COLO829 (cell line): ENCODE data around the gene EPS15.
"Not testable (repeated sequence)": the region's sequence is repeated elsewhere in the genome, so short reads cannot be mapped to it uniquely, and the experiment has no call there.

Experiments used
- DNase-seq: peaks from one replicate; pipeline ENCODE4 v3.0.0; 2012; ENCODE audit warnings: low spot score

The EPS15 gene

DNA sequence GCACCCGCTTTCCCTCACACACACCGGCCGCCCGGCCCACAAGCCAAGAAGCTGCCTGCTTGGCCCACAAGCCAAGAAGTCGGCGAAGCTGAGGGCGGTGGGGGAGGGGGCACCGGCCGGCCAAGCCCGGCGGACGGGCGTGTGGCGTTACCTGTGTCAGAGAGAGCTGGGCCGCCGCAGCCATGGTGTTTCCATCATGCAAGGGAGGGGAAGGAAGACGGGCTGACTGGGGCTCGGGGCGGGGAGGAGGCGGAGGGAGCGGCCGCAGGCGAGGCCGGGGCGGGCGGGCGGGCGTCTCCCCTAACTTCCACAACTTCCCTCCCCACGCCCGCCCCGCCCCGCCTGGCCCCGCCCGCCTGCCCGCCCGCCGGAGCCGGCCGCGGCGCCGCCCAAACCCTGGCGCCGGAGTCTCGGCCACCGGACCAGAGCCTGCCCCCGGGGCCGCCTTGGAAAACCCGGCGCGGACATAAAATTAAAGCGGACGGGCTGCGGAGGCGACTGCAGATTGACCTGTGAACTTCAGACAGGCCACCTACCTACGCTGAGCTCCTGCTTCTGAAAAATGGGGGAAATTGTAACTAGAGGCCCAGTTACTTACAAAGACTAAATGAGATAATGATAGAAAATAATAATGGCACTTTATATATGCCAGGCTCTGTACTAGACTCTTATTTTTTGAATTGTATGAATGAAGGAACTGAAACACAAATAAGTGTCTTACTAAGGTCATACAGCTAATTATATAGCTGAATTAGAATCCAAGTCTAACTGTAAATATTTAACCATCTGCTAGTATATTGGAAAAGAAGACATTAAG is at the start of gene EPS15:
TSS of gene EPS15 (minus strand) at position 219 of the 817 bp plus-strand sequence. CDS start at position 184, 35 bp downstream.
- peak; percentile 52 for DNase-seq

DNA sequence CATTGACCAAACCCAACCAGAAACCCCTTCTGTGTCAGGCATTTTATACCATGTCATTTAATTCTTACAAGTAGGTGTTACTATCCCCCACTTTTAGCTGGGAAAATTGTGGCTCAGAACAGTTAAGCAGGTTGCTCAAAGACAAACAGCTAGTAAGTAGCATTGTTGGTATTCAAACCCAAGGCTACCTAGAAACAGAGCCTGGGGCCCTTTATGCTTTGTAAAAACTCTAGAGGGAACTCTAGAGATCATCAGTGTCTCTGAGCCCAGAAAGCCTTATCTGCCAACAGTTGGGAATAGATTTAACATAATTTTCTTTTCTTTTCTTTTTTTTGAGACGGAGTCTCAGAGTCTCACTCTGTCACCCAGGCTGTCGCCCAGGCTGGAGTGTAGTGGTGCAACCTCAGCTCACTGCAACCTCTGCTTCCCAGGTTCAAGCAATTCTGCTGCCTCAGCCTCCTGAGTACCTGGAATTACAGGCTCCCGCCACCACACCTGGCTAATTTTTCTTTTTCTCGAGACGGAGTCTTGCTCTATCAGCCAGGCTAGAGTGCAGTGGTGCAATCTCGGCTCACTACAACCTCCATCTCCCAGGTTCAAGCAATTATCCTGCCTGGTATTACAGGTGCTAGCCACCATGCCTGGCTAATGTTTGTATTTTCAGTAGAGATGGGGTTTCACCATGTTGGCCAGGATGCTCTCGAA is 49.3 kb upstream of the EPS15 start:
- no peak for DNase-seq

DNA sequence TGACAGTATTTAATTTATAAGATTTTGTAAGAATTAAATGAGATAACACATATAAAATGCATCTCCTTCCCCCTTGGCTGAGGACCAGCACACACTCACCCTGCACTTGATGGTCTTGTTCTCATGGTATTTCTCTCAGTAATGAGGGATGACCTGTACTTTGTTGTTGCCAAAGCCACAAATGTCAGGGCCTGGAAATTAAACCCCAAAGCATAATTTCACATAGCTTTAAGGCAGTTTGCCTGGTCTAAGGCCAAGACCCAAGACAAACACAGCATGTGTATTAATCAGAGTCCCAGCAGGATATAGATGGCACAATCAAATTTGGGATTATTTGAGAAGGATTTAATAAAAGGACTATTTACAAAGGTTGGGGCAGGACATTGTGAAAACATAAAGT is 48.6 kb upstream of the EPS15 start:
- DNase-seq: no peak

DNA sequence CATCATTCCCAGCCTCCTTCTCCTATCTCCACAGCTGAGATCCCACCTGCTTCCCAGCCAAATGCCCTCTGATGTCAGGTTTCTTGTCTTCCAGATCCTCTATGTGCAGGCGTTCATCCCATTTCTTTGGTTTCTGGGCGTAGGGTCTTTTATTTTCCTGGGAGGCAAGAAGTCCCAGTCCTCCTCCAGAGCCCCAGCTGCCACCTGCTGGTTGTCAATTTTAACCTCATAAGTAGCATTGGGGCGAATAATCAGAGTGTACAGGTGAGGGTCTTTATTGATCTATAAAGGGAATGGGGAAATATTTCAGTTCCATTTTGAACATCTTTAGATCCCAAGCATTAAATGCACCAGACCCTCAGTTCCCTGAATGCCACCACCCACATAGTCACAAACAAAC is 47.2 kb upstream of the EPS15 start:
- no peak for DNase-seq

DNA sequence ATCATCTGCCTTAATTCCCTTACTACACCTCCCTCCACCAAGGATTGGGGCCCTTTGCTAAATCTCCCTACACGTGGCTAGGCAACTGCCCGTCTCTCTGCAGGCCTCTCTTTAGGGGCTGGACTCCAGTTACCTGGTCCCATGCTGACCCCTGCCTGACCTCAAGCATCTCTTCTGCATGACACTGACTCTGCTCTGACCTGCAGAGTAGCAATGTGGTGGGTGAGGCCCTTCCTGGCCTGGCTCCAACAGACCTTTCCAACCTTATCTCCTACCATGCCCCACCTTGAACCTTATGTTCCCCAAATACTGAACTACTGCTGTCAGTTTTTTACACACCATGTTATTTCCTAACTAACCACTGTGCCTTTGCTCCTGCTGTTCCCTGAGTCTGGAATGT is 45.9 kb upstream of the EPS15 start:
- no peak for DNase-seq

DNA sequence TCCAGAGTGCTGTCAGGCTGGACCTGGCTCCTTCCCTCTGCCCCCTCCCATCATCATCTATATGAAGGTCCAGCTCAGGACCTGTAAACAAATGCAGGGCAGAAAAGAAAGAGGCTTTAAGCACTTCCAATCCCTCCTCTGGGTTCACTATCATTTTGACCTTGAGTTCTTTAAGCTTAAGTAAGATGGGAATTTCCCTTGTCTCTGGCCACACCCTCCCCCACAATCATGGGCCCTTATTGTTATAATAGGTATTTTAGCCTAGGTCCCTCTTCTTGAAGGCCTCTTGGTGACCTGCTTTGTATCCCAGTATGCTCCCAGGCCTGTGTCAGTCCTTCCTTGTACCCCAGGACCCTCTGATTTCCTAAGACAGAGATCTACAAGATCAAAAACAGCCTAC is 45.1 kb upstream of the EPS15 start:
- DNase-seq: no peak

DNA sequence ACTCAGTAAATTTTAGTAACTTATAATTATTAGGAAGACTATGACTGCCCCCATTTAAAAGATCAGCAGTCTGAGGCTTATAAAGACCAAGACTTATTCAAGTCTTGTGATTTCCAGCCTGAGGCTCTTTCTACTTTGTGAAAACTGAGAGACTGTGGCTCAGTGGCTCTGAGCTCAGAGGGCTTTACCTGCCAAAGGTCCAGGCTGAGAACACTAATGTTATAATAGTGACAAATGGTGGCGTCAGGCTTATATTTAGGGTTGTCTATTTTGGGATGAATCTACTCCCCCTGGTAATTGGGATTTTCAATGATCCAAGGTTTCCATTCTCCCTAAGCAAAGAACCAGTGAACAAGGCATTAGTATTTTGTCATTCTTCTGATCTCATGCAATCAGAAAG is 42.6 kb upstream of the EPS15 start:
- no peak for DNase-seq

DNA sequence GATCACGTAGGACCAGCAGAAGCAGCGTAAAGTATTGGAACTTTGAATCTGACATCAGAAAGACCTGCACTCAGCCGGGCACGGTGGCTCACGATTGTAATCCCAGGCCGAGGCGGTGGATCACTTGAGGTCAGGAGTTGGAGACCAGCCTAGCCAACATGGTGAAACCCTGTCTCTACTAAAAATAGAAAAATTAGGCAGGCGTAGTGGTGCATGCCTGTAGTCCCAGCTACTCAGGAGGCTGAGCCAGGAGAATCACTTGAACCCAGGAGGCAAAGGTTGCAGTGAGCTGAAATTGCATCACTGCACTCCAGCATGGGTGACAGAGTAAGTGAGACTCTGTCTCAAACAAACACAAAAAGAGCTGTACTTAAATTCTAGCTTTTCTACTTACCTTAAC is 41.8 kb upstream of the EPS15 start:
- not testable (repeated sequence) for DNase-seq

DNA sequence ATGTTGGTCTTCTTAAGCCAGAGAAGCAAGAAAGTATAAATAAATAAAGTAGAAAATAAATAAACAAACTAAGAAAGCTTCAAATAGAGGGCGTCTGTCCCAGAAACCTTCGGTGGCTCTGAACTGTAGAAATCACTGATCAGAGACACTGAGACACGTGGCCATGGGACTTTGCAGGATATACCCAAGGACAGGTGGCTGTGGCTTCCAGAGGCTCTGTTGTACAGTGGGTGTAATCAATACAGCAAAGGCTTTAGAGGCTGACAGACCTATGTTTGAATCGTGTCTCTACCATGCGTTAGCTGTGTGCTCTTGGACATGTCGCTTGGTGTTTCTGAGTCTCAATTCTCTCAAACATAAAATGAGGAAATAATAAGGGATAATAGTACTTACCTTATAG is 41.0 kb upstream of the EPS15 start:
- no peak for DNase-seq

DNA sequence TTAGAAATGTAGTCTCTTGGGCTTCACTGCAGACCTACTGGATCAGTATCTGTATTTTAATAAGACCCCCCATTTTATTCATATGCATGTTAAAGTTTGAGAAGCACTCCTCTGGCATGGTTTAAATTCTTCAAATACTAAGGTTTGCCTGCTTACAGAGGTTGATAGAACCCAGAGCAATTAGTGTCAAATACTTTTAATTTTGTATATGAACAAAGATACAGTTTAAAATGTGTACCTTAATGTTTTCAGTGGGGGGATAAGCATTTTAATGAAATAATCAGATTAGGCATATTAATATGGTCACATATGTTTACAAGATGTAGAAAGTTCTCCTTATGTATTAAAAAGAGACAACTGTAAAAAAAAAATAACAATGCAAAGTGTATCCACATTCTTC is 40.4 kb upstream of the EPS15 start:
- DNase-seq: no peak

DNA sequence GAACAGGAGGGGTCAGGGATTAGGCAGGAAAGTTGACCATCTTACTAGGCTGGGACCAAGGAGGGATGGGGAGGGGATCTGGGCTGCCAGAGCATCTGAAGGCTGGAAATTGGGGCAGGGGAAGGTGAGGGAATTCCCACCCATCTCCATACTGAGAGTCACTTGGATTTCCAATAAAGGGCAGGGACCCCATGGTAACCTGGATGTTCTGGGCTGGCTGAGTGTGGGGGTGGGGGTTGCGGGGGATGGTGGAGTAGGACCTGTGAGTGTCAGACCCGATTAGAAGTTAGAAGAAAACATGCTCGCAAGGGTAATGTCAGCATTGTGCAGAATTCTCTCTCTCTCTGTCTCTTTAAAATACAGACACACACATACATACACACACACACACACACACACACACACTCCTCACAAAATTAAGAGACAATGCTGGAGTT is 40.0 kb upstream of the EPS15 start:
- DNase-seq: no peak

DNA sequence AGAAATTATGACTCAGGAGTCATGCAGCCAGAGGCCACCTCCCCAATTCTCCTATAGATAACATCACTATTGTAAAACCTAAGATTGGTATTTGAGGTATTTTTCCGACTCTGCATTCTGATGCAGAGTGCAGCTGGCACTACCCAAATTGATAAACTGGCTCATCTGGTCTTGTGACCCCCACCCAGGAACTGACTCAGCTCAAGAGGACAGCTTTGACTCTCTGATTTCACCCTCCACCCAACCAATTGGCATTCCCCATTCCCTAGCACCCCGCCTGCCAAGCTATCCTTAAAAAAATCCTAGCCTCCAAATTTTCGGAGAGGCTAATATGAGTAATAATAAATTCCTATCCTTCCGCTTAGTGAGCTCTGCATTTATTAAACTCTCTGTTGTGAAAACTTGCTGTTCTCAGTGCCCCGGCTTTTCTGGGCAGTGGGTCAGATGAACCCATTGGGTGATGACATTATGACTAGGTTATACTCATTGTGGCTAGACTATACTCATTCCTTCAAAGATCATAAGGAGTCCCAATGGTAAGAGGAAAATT is 39.4 kb upstream of the EPS15 start:
- no peak for DNase-seq

DNA sequence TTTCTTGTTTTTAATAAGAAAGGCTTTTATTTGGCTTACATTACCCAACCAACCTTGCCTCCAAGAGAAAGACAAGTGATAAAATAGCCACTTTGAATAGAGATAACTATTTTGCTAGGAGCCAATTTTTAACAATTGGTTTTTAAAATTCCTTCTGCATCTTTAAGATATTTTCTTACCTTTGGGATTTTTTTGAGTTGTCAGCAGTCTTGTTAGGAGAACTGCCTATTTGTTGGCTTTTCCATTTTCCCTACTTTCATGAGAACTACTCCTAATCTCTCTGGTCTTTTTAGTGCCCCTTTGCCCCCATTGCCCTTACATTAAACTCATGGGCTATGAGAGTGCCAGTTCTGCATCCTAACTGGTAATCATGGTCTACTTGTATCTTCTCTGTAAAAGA is 38.1 kb upstream of the EPS15 start:
- DNase-seq: no peak

DNA sequence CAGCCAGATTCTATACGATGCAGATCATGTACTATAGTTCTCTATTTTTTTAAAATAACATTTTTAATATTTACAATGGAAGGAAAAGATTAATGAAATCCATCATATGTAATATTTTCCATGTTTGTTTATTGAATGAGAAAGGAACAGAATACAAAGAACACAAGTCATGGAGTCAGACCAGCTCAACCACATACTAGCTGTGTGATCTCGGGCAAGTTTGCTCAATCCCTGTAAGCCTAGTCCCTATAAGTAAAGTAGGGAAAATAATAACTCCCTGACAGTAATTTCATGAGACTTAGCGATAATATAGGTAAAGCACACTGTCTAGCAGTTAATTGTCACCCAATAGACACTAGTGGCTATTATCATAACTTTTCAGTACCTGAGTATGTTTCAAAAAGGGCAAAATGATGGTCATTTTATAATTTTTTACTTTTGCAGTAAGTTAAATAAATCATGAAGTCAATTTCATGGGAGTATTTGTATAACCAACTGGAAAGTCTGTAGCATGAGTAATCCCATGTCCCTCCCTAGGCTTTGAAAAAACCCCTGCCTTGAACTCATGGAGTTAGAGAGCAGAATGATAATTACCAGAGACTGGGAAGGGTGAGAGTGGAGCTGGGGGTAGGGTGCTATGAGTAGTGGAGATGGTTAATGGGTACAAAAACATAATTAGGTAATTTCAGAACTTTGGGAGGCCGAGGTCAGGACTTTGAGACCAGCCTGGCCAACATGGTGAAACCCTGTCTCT is 37.0 kb upstream of the EPS15 start:
- no peak for DNase-seq

DNA sequence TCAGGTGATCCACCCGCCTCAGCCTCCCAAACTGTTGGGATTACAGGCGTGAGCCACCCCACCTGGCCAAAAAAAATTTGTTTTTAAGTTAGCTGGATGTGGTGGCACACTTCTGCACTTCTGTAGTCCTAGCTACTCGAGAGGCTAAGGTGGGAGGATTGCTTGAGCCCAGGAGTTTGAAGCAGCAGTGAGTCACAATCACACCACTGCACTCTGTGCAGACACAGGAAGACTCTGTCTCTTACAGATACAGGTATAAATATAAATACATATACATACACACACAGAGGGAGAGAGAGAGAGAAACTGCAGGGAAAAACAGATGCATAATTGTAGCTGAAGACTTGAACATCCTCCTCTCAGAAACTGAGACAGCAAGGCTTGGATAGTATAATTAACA is 34.8 kb upstream of the EPS15 start:
- no peak for DNase-seq

DNA sequence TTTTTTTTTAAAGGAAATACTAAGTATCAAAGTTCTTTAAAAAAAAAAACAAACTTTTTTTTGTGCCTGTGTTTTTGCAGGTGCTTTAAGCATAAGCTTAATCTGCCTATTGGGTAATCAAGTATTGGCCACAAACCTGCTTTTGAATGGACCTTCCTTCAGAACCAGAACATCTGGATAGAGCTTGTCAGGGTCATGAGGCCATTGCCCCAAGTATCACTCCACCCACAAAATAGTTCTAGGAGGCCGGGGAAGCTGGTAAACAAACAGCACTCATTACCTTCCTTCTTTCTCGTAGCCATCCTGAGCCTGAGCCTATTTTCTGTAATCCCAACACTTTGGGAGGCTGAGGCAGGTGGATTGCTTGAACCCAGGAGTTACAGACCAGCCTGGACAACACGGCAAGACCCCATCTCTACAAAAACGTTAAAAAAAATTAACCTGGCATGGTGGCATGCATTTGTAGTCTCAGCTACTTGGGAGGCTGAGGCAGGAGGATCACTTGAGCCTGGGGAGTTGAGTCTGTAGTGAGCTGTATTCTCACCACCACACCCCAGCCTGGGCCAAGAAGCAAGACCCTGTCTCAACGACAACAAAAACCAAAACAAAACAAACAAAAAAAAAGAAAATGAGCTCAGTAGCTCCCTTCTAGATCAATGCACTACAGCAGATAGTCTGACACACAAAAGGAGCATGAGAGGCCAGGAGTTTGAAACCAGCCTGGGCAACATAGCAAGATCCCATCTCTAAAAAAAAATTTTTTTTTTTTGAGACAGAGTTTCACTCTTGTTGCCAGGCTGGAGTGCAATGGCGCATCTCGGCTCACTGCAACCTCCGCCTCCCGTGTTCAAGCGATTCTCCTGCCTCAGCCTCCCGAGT is 34.1 kb upstream of the EPS15 start:
- DNase-seq: no peak

DNA sequence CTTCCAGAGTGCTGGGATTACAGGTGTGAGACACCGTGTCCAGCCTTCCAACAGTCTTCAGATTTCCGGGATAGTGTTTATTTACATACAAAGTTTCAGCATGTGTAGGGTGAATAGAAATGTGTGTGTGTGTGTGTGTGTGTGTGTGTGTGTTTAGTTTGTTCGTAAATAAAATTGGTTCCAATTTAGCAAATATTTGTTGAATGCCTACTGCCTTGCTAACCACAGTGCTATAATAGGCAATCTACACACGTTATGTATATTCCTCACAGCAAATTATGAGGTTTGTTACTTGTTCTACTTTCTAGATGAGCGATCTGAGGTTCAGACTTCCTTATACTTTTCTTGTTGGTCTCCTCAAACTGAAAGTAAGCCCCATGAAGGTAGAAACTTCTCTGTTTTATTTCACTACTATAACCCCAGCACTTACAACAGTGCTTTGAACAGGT is 32.8 kb upstream of the EPS15 start:
- DNase-seq: no peak

DNA sequence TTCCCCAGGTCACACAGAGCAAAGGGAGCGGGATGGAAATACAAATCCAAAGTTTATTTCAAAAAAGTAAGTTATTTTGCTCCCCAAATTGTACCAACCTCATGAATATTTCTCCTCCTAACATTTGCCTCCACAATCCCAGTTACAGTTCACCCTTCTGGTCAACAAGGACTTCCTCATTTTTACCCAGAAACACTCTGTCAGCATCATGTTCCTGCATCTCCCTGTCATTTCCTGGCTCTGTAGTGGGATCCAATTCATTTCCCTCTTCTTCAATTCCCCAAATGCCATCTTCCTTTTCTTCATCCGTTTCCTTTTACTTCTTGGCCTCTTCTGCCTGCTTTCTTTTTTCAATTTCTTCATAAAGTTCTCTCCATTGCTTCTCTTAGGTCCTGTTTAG is 32.0 kb upstream of the EPS15 start:
- no peak for DNase-seq

DNA sequence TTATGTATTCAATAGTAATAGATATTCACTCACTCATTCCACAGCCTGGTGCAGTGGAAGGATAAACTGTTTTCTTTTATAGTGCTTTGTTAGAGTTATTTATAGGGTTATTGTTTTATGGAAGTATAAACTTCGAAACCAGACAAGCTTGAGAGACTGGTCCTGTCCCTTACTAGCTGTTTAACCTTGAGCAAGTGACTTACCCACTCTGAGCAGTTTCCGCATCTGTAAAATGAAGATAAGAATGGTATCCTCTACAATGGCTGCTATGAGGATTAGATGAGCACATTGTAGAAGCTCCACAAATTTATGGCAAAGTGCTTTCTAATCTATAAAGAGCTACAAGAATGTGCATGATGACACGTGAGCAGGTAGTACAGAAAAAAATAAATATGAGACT is 30.8 kb upstream of the EPS15 start:
- DNase-seq: no peak

DNA sequence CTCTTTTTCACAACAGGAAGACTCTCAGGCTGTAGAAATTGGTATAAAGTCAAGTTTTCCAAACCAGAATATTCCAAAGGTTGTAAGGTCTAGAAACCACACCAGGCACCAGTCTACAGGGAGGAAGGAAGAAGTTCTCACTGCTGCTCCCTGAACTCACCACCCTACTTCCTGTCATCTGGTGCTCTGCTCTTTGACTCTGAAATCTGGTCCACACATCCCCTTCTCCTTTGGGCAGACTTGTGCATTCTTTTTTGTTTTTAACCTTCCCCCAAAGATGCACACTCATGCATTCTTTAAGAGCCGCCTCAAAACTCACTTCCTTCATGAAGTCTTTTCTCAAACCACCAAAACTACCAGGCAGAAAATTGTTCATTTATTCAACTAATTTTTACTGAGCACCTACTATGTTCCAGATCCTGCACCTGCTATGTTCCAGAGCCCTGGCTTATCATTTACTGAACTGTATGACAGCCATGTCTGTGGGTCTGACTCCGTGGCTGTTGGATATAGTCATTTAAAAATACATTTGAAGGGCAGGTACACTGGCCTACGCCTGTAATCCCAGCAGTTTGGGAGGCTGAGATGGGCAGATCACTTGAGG is 30.1 kb upstream of the EPS15 start:
- DNase-seq: no peak

DNA sequence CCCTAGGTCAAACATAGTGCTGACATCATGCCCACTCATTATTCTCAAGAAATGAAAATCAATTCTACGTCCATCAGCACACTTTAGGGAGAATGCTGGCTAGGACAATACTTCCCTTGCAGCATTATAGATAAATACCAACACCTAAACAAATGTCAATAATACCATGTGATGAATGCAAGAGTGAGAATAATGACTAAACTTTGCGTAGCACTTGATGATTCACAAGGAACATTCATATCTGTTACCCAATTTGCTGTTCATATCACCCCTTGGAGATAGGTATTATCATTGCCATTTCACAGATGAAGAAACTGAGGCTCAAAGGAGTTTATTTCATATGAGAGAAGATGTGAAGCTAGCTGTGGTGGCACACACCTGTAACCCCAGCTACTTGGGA is 24.8 kb upstream of the EPS15 start:
- no peak for DNase-seq
